ENCODE data around the gene NEK4.

GRCh38 chr3:52796411-52796810 is 25.7 kb upstream of the NEK4 start:
- TF ChIP-seq POLR2A (IDR thresholded peaks at IDR 0.05; ENCODE audit: low read depth, low read length), result no peak
- TF ChIP-seq POLR2AphosphoS5 (IDR thresholded peaks at IDR 0.05; ENCODE audit: low read depth, low read length), result no peak
- TF ChIP-seq PAX5 (IDR thresholded peaks at IDR 0.05; ENCODE audit: insufficient read depth, low read length, severe bottlenecking), result no peak

Data from GM12891 (cell line).